Stimulated activated memory B cell treated with anti-CD40 and anti-IgM and Interleukin-4, amounts not matched to agents 10 μg/mL and 1 μg/mL and 100 μg/mL, for 72 hours (primary cell): ENCODE data around the gene RNF146.
"Not testable (repeated sequence)": the region's sequence is repeated elsewhere in the genome, so short reads cannot be mapped to it uniquely, and the experiment has no call there.

Experiments
- ATAC-seq: fragments of 150-1000 bp; cut with Tn5 transposase; 2 replicates; pipeline ENCODE4 v1.10.0; 2021
- H3K27ac Mint-ChIP-seq: one replicate; pipeline ENCODE4 v1.8.0; 2022; ENCODE audit warnings: mild to moderate bottlenecking, mixed read lengths
- H3K27me3 Mint-ChIP-seq: one replicate; pipeline ENCODE4 v1.8.0; 2022; ENCODE audit warnings: mixed read lengths
- H3K36me3 Mint-ChIP-seq: one replicate; pipeline ENCODE4 v1.8.0; 2022; ENCODE audit warnings: mixed read lengths
- H3K4me1 Mint-ChIP-seq: one replicate; pipeline ENCODE4 v1.8.0; 2022; ENCODE audit warnings: mixed read lengths
- H3K4me3 Mint-ChIP-seq: one replicate; pipeline ENCODE4 v1.8.0; 2022; ENCODE audit warnings: mild to moderate bottlenecking, moderate library complexity, mixed read lengths
- H3K9me3 Mint-ChIP-seq: one replicate; pipeline ENCODE4 v1.8.0; 2022; ENCODE audit warnings: mixed read lengths

Gene RNF146

DNA sequence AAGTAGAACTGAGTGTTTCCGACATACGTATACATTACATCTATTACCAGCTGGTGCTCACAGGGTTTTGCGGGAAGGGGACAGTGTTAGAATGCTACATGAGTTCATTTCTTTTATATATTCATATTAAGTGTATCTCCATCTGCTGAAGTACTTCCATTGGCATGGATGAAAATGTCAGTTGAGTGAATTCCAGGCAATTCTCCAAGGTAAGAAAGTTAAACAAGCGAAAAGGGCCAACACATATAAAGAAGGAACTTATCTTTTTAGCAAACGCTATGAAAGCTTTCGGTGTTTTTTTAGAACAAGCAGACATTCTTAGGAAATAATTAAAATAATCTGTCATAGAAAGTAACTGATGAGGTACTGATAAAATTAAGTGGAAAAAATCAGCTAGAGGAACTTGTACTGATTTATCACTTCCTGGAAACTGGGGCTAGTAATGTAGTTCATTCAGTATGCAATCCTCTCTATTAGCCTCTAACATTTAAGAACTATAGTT is 34.6 kb downstream of the RNF146 start:
- peaks cover 27% of the 10 kb centered on the region for H3K36me3 Mint-ChIP-seq
- no peak overlapping the region for H3K27ac Mint-ChIP-seq
- H3K9me3 Mint-ChIP-seq, result no peaks in the 10 kb centered on the region
- peaks cover 26% of the 10 kb centered on the region for H3K4me1 Mint-ChIP-seq
- no peak overlapping the region for H3K4me3 Mint-ChIP-seq
- no peaks in the 10 kb centered on the region for H3K27me3 Mint-ChIP-seq
- ATAC-seq, result no peak

- no peaks in the 10 kb centered on the region for H3K27me3 Mint-ChIP-seq
- H3K4me3 Mint-ChIP-seq, result no peak overlapping the region
- H3K4me1 Mint-ChIP-seq, result peaks cover 36% of the 10 kb centered on the region
- peak; percentile 62 for ATAC-seq
- peaks cover 32% of the 10 kb centered on the region for H3K36me3 Mint-ChIP-seq
- H3K9me3 Mint-ChIP-seq, result no peaks in the 10 kb centered on the region
- peak overlapping the region; percentile 53 for H3K27ac Mint-ChIP-seq
These were observed 36.3 kb downstream of the RNF146 start for GRCh38 chr6:127302728-127303660.

DNA sequence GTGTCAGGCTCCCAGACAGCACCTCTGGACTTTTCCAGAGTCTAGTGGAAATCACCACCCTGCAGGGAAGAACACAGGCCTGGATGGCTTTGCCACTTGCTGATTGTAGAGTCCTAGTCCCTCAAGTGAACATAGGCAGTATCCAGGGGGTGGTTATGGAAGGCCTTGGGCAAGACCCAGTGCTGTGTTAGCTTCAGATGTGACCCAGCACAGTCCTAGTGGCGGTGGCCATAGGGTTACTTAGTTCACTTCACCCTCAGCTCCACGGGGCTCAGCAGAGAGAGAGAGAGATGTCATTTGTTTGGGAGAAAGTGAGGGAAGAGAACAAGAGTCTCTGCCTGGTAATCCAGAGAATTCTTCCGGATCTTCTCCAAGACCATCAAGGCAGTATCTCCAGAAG is 37.3 kb downstream of the RNF146 start:
- peaks cover 41% of the 10 kb centered on the region for H3K36me3 Mint-ChIP-seq
- H3K27ac Mint-ChIP-seq, result peak overlapping the region; percentile 53
- ATAC-seq, result no peak
- no peaks in the 10 kb centered on the region for H3K27me3 Mint-ChIP-seq
- H3K4me1 Mint-ChIP-seq, result peaks cover 44% of the 10 kb centered on the region
- peaks cover 3% of the 10 kb centered on the region for H3K9me3 Mint-ChIP-seq
- no peak overlapping the region for H3K4me3 Mint-ChIP-seq

GRCh38 chr6:127305741-127306140 is 39.1 kb downstream of the RNF146 start:
- peaks cover 58% of the 10 kb centered on the region for H3K36me3 Mint-ChIP-seq
- no peak overlapping the region for H3K4me3 Mint-ChIP-seq
- peaks cover 14% of the 10 kb centered on the region for H3K9me3 Mint-ChIP-seq
- no peak for ATAC-seq
- H3K27ac Mint-ChIP-seq, result no peak overlapping the region
- no peaks in the 10 kb centered on the region for H3K27me3 Mint-ChIP-seq
- H3K4me1 Mint-ChIP-seq, result peaks cover 54% of the 10 kb centered on the region

- H3K4me3 Mint-ChIP-seq, result no peak overlapping the region
- H3K4me1 Mint-ChIP-seq, result peaks cover 14% of the 10 kb centered on the region
- no peak for ATAC-seq
- H3K9me3 Mint-ChIP-seq, result no peaks in the 10 kb centered on the region
- H3K27me3 Mint-ChIP-seq, result no peaks in the 10 kb centered on the region
- H3K36me3 Mint-ChIP-seq, result peaks cover 26% of the 10 kb centered on the region
- H3K27ac Mint-ChIP-seq, result peak overlapping the region; percentile 1
These were observed 50.9 kb downstream of the RNF146 start for GRCh38 chr6:127317388-127318128.

DNA sequence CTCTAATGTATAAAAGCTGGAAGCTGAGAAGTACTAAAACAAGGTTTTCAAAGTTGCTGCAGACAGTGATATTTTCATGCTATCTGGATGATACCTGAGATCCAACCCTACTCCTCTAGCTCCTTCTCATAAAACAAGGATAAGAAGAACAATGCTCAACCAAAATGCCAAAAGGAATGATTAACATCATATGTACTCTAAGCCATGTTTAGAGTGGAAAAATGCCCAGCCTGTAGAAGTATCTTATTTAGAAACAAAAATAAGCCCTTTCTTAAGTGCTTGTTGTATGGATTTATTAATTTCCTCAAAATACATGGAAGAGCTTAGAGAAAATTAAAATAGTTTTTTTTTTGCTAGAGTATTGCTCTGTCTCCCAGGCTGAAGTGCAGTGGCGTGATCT is 53.0 kb downstream of the RNF146 start:
- Mint-ChIP-seq H3K4me1 (peaks cover 14% of the 10 kb centered on the region), H3K9me3 (no peaks in the 10 kb centered on the region), H3K27ac (no peak overlapping the region), H3K4me3 (no peak overlapping the region), H3K36me3 (peaks cover 34% of the 10 kb centered on the region), H3K27me3 (no peaks in the 10 kb centered on the region)
- no peak for ATAC-seq

DNA sequence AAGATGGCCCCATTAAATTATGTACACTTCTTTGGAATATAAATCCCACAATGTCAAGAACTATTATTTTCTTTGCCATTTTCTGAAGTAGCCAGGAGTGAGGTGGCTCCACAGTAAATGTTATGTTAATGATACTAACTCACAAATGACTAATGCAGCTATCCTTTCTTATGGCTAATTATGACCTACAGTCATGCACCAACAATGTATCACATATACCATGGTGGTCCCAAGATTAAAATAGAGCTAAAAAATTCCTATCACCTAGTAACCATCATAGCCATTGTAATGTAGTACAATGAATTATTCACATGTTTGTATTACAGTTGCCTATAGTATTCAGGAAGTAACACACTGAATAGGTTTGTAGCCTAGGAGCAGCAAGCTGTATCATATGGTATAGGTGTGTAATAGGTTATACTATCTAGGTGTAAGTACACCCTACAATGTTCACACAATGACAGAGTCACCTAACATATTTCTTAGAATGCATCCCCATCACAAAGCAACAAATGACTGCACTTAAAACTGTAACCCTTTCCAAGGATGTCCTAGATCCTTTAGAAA is 61.5 kb downstream of the RNF146 start:
- peaks cover 28% of the 10 kb centered on the region for H3K36me3 Mint-ChIP-seq
- H3K9me3 Mint-ChIP-seq, result no peaks in the 10 kb centered on the region
- peaks cover 12% of the 10 kb centered on the region for H3K4me1 Mint-ChIP-seq
- H3K27me3 Mint-ChIP-seq, result no peaks in the 10 kb centered on the region
- no peak for ATAC-seq
- H3K27ac Mint-ChIP-seq, result no peak overlapping the region
- H3K4me3 Mint-ChIP-seq, result no peak overlapping the region

GRCh38 chr6:127331256-127331655 is 64.6 kb downstream of the RNF146 start:
- H3K36me3 Mint-ChIP-seq, result peaks cover 22% of the 10 kb centered on the region
- H3K4me1 Mint-ChIP-seq, result peaks cover 28% of the 10 kb centered on the region
- ATAC-seq, H3K9me3 Mint-ChIP-seq, H3K27ac Mint-ChIP-seq, H3K4me3 Mint-ChIP-seq, H3K27me3 Mint-ChIP-seq: not testable (repeated sequence)

GRCh38 chr6:127332383-127332961 is 65.8 kb downstream of the RNF146 start:
- no peak overlapping the region for H3K27ac Mint-ChIP-seq
- H3K9me3 Mint-ChIP-seq, result no peaks in the 10 kb centered on the region
- H3K27me3 Mint-ChIP-seq, result no peaks in the 10 kb centered on the region
- H3K4me3 Mint-ChIP-seq, result no peak overlapping the region
- H3K4me1 Mint-ChIP-seq, result peaks cover 40% of the 10 kb centered on the region
- peaks cover 14% of the 10 kb centered on the region for H3K36me3 Mint-ChIP-seq
- ATAC-seq, result no peak
